Stimulated activated CD8-positive, alpha-beta memory T cell treated with anti-CD3 and anti-CD28 coated beads, Interleukin-15, amount 100 ng/mL, for 4 hours (primary cell): ENCODE measurements around the gene SLC15A5.

ENCODE experiments used
- DNase-seq, 2 donors: peaks; one replicate each; pipeline ENCODE4 v3.0.0-alpha.2; 2020; ENCODE audit warnings: low read depth in 2 of 2

SLC15A5 gene

DNA sequence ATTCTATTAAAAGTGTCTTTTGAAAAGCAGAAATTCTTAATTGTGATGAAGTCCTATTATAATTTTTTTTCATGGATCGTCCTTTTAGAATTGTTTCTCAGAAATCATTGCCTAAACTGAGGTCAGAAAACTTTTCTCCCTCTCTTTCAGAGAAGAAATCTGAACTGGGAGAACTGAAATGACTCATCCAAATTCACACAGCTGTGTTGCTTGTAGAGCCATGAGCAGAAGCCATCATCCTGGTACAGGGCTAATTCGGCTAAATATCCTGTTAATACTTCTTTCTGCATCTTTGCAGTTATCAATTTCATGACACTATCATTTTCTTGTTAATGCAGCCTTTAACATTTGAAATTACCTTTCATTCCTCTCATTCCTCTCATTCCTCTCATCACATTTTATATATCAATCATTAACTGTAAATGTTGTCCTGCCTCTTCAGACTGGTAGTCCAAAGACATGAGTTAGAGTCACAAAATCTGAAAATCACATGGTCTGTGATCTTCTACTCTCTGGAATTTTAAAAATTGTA is 15.5 kb downstream of the SLC15A5 start:
- no peak for DNase-seq

DNA sequence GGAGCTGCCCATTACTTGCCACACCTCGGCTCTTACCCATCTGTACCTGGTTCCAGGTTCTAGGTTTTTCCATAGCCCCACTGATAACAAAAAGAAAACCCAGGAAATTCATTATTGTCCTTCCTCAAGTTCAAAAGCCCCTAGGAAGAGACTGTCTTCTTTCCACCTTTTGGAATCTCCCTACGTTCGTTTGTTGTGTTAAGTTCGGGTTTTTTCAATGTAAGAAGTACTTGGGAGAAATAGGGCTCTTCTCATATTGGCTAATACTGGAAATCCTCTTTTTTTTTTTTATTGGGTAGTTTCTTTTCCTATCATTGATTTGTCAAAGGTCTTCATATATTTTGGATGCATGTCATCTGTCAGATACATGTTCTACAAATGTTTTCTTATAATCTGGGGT is 17.3 kb downstream of the SLC15A5 start:
- no peak for DNase-seq

DNA sequence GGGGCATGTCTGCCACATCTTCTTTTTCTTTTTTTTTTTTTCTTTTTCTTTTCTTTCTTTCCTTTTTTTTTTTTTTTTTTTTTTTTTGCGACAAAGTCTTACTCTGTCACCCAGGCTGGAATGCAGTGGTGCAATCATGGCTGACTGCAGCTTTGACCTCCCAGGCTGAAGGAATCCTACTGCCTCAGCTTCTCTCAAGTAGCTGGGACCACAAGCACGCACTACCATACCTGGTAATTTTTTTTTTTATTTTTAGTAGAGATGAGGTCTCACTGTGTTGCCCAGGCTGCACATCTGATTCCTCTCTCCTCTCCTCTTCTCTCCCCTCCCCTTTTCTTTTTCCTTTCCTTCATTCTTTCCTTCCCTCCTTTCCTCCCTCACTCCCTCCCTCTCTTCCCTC is 18.5 kb downstream of the SLC15A5 start:
- no peak for DNase-seq

DNA sequence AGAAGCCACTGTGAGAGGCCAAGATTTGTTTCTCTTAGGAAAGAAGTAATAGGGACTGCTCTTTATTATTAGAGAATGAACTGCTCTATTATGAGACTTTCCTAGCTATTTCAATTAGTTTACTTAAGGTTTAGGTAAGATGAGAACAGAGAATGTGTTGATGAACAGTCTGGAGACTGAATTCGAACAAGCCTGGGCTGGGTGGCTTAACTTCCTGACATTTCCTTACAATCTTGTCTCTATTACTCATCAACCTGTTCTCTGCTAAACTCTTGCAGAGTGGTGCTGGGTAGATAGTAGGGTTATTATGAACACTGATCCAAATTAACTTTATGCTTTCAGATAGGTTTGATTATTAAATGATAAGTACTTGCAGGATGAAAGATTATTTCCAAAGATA is 31.2 kb downstream of the SLC15A5 start:
- DNase-seq, result no peak

DNA sequence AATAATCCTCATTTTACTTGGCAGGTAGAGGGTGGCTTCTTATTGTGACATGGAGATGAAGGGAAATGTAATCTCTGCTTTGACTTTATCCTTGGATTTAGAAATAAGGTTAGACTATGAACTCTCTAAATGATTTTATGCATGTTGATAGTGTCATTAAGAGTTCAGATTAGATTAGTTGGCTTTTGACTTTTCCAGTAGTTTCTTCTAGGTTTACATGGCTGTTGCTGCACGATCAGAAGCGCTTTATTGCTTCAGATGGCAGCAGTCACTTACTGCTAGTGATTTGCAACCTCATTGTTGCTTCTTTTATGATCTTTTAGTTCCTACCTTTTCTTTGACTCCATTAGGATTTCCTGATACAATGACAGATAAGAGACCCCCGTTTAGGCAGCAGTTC is 32.3 kb downstream of the SLC15A5 start:
- DNase-seq, result no peak

DNA sequence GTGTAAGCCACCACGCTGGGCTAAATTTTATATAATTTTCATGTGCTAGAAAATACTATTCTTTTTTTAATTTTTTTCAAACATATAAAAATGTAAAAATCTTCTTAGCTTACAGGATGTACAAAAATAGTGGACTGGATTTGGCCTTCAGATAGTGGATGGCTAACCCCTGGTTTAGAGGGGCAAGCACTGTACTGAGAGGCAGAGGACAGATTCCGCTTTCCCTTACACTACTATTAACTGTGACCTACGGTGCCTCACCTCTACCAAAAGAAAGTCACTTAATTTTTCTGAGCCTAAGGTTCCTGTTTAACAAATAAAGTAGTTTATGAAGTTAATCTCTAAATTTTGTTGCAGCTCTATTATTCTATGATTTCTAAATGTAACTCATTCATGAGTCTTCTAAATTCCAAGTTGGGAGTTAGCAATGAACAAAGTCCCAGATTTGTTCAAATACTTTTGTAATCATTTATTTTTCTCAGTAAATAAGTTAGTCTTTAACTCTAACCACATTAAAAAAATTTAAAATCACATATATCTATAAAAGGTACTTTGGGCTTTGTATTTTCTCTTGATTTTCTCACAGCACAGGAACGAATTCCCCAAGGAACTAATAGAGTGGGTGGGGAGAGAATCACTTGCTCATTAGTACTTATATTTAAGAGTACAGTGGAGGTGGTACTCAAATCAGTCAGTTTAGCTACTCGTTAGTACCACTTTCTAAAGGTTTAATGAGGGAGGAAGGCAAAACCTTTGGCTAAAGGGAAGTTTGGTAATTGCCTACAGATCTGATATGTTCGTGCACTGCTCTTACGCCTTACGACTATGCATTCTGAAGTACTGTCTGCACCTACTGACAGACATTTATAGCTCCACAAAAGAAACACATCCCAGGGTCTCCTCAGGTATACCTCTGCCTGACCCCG is 33.7 kb downstream of the SLC15A5 start:
- no peak for DNase-seq

DNA sequence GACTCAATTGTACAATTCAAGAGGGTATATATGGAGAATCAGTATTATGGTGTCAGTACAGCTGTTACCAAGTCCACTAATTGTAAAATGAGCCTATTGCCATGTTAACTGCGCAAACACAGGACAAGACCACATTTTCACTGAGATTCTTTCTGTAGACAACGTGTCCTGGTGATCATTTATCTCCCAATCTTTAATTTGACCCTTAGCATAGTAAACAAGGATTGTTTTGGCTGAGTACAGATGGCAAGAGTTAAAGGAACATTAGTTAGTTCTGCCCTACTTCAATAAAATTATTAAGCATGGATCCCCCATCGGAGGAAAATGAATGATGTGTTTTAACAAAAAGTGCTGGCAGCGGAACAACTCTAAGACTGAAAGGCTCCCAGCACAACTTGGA is 36.1 kb downstream of the SLC15A5 start:
- no peak for DNase-seq

DNA sequence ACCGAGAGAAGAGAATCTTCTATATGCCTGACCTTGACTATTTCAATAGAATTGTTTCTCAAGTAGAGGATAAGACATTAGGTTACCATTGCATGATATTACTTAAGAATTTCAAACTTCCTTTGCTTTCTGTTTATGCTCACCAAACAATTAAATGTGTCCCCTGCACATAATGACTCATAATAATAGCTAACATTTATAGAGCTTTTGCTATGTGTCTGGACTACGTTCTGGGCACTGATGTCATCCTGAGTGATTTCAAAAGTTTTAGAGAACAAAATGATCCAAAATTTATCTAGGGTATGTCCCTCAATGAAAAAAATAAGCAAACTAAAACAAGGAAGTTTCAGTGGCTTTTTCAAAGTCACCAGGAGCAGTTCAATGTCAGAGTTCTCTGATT is 38.8 kb downstream of the SLC15A5 start:
- DNase-seq, result no peak

DNA sequence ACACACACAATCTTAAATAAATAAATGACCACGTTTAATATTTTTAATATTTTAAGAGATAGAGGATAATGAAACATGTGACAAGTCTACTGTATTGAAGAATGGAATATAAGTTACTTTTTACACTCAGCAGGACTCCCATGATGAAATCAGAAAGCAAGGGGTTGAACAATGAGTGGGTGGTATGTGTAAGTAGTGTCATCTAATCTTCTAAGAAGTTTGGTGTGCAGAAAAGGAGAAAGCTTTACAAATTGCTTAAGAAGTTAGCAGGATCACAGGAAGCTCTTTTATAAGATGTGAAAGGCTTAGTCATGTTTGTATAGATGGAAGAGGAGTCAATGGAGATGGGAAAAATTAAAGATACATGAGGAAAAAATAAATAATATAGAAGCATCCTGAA is 47.8 kb downstream of the SLC15A5 start:
- DNase-seq, result no peak

DNA sequence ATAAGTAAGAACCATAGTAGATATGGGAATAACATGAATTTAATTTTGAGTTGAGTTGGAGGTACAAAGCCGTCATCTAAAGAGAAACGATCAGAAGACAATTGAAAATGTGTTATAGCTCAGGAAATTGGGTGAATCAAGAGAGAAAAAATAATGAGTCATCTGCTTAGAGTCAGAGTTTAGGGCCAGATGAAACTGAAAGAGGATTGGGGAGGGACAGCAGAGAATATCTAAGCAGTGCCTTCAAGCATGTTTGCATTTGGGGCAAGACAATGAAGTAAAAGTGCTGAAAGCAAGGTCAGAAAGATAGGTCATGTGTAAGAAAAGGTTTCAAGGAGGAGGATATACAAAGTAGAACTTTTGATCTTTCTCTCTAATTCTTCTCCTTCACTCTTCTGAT is 49.4 kb downstream of the SLC15A5 start:
- DNase-seq, result no peak

DNA sequence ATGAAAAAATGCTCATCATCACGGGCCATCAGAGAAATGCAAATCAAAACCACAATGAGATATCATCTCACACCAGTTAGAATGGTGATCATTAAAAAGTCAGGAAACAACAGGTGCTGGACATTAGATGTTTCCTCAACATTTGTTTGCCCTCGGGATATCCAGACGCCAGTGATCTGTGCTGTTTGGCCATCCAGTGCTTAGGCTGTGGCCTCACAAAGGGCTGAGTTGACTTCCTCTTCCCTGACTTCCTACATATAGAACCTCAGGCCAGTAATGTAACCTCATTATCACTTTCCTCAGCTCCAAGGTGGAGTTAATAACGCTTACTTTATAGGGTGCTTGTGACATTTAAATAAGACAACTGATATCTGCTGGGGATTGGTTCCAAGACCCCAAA is 51.8 kb downstream of the SLC15A5 start:
- no peak for DNase-seq

DNA sequence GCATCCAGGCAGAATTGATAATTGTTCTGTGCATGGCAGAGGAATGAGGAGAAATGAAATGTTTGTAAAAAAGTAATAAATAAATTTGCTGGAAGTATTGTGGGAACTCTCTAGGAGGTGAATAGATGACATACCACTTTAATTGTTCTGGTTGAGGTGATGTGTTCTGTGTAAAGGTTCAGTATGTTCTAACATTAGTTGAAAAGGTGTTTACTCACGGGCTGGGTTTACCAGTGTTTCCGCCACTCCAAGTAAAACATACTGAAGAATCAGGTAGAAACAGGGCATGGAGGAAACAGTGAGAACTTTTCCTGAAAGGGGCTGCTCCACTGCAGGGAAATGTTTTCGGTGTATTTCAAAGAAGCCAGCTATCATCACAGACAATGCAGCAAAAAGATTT is 53.3 kb downstream of the SLC15A5 start:
- no peak for DNase-seq

DNA sequence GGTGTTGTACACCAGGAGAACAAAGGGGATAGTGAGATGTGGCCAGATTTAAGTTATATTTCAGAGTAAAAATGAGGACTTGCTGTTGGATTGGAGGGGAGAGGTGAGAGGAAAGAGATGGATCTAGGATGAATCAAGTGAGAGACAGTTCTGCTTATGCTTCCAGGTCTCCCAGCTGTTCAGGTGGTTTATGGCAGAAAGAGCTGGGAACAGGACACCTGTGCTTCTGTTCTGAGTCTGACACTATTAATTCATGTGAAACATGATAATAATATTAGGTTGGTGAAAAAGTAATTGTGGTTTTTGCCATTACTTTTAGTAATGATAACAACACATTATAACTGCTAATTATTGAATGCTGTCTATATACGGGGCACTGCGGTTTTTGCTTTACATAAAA is 55.7 kb downstream of the SLC15A5 start:
- DNase-seq, result no peak

DNA sequence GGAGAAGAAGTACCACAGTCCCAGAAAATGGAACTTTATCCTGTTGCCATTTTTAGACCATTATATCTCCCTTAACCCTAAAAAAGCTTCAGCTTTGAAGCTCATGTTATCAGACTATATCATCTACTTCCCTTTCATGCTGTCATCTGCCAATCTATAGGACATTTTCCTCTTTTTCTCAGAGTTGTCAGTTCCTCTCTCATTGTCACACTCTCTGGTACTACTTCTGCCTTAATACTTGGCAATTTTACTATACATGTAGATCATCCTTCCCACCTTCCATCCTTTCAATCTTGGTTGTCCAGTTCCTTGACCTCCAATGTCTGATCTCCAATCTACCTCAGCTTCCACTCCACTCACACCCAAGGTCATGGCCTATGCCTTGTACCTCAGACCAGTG is 57.4 kb downstream of the SLC15A5 start:
- DNase-seq, result no peak

DNA sequence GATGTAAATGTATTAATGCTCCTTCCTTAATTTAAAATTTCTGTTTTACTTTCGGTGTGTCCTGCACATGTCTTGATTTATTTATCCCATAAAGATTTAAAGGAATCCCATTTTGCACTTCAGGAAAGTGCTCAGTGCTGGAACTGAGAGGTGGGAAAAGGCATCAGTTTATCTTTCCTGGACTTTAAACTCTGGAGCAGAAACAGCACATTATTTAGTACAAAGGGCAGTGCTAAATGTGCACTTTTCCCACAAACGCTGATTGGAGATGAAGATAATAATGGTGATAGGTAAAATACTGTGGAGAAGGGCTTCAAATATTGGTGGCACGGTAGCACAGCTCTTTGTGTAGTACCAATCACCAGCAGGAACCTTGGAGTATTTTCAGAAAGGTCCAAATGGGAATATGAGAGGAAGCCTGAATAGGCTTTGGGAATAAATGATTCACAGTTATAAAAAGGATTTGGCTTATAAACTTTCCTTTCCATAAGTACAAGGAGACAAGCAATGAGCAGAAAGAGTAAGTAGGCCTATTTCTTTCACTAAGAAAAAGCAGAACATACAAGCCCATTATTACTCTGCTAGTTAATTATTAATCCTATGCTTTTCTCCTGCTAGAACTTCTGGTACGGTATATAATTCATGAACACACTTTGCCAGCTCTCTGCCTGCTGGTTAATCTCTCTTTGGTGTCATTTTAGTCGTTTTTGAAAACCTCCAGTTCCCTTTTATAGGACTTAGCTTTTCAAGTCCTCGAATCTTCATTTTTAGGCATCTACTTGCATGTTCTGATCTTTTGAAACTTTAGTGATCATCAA is 58.3 kb downstream of the SLC15A5 start:
- no peak for DNase-seq

DNA sequence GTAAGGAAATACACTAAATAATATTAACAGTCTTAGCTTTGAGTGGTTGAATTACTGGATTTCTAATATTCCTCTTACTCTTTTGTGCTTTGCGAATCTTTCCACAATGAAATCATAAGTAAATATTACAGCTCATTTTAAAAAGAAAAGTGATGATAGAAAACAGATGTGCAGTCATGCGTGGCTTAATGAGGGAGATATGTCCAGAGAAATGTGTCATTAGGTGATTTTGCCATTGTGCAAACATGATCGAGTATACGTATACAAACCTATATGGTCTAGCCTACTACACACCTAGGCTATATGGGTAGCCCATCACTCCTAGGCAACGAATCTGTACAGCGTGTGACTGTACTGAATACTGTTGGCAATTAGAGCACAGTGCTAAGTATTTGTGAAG is 59.3 kb downstream of the SLC15A5 start:
- no peak for DNase-seq

DNA sequence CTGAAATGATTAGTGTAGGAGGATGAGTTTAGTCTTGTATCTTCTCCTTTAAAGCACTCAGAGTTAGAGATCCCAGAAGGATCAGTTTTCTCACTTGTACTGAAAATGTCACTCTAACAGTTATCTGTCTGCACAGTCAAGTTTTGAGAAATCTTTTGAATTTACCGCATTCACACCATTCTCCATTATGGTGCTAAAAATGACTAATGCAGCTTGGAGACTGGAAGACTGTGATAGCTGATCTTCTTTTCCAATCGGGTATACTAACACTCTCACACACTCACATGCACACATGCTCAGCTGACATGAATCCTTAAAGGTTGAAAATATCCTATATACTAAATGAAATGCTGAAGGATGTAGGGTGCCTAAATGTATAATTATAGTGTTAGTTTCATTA is 65.8 kb downstream of the SLC15A5 start:
- no peak for DNase-seq

DNA sequence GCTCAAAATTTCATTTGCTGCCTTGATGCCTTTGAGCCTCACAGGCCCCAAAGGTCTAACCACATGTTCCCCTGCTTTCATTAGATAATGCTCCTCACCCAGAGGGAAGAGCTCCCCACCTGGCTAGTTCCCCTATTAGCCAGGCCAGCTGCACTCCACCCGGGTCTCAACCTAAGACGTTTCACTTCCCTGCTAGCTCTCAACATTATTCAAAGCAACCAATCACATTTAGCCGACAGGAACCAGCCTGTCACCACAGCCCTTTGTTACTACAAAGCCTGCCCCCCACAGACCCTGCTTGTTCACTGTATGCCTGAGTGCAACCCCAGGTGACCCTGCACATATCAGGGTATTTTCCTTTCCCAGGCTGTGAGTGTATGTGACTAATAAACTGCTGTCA is 78.6 kb downstream of the SLC15A5 start:
- DNase-seq, result no peak

DNA sequence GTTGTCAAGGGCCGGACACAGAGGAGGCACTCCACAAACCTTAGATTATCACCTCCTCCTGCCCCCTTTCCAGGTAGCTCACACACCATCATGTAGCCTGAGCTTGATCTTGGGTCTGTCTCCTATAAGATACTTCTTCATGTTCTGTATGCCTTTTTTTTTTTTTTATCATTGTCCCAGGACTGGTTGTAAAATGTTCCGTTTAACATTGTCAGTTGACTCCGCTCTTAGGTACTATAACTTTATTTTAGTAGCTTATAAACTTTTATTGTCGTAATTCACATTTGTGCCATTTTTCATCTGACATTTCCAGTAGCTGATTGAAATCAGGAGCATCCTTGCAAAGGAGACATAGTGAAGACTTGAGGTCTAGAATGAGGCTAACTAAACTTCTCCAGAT is 79.9 kb downstream of the SLC15A5 start:
- no peak for DNase-seq

DNA sequence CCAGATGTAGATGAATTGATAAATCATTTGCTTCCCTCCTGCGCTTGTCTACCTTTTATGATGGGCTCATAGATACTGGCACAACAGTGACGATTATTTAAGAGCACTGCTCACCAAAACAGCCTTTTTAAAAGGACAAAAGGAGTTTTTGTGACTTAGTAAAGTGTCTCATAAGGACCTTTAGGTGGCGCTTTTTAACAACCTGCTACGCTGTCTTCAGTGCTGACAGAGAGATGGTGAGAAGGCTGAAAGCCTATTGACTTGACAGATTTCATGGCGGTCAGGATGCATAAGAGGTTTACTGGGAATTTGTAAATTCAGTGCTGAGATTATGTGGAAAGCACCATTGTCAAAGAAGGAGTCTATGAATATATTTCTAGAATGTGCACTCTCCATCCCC is 87.6 kb downstream of the SLC15A5 start:
- no peak for DNase-seq

DNA sequence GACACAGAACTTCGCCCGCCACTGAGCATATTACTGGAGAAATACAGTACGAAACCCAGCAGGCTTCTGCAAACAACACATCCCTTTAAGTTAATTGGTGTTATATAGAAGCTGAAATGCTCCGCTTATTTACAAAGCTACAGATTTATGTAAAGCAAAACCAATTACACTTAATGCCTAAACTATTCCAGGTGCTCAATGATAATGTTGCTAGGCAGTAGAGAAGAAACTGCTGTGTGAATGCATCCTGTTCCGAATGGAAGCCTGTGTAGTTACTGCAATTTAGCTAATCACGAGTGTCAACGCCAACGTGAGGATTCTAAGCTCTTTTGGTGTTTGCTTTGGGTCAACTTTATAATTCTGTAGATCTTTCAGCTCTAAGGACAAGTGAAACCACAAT is 89.8 kb downstream of the SLC15A5 start:
- no peak for DNase-seq

DNA sequence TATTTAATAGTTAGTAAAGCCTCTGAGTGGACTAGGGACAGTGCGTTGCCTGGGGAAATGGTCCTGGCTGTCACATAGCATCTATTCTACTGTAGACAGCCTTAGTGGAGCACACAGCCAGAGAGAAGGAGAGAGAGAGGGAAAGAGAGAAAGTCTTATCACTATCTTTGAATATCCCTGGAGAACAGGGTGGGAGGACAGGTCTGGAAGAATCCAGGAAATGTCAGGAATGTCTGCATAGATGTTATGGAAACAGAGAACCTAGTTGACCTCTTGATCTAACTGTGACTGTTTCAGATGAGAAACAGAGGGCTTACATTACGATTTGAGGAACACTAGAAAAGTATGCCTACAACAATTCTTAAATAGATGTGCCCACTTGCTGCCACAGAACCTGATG is 92.8 kb downstream of the SLC15A5 start:
- no peak for DNase-seq

DNA sequence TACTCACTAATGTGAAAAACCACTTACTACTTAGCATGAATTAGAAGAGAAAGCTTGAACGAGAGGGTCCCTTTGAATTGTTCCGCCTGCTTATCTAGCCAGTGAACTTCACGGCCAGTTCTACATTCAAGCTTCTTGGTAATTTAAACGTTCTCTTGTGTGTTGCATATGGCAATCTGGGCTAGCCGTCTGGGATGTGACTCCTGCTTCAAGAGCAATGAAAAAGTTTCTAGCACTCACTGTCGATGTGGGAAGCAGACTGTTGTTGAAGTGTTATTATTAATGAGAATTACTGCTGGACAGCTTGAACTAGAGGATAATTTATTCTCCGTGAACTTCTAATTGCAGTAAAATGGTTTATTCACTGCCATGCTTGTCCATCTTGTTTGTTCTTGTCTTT is 93.9 kb downstream of the SLC15A5 start:
- DNase-seq, result no peak
